K562 (cell line): ENCODE results near the gene ANO2. TPM values are rescaled to one million over a fixed set of nuclear protein-coding genes. Genes with fewer than 3 reads are reported as not detected.

Source experiments
- CBX8 ChIP-seq: fragments of 200-600 bp; sonication (generic); IDR thresholded peaks from 2 replicates; pipeline ENCODE4 v1.6.1; 2012; ENCODE audit warnings: borderline replicate concordance, mixed run types, low read depth, mild to moderate bottlenecking, moderate library complexity, mixed read lengths, low read length, control low read depth, inconsistent platforms; ENCODE audit not compliant: poor library complexity, severe bottlenecking; ENCODE audit errors: extremely low read depth
- MTA3 ChIP-seq: fragments of 450-650 bp; formaldehyde crosslinking; IDR thresholded peaks from 2 replicates; pipeline ENCODE4 v1.6.1; 2017; ENCODE audit warnings: mild to moderate bottlenecking, borderline replicate concordance
- NCOA1 ChIP-seq: fragments of 450-650 bp; IDR thresholded peaks from 2 replicates; pipeline ENCODE4 v1.6.1; 2016; ENCODE audit warnings: low read depth
- POLR3G ChIP-seq: IDR thresholded peaks from 2 replicates; pipeline ENCODE4 v1.6.1; 2011; ENCODE audit not compliant: insufficient read length, insufficient replicate concordance; ENCODE audit errors: extremely low read depth
- RFX1 ChIP-seq: fragments of 450-650 bp; IDR thresholded peaks from 2 replicates; pipeline ENCODE4 v1.6.1; 2016; ENCODE audit warnings: mild to moderate bottlenecking, moderate library complexity
- SAP30 ChIP-seq: fragments of 200-600 bp; sonication (generic); IDR thresholded peaks from 2 replicates; pipeline ENCODE4 v1.6.1; 2012; ENCODE audit warnings: borderline replicate concordance, low read depth, mild to moderate bottlenecking, moderate library complexity, low read length, control low read depth, inconsistent platforms; ENCODE audit not compliant: insufficient read depth, poor library complexity, severe bottlenecking
- TFAM ChIP-seq: fragments of 250-450 bp; sonication (Bioruptor Pico); conservative IDR thresholded peaks from 2 replicates; pipeline ENCODE4 v1.5.0; 2021; ENCODE audit warnings: mild to moderate bottlenecking, moderate library complexity
- YY1 ChIP-seq, 3 experiments: IDR thresholded peaks; 2 replicates each; pipeline ENCODE4 v1.6.1; 2011; ENCODE audit warnings: low read length in 2 of 3, mild to moderate bottlenecking in 2 of 3, moderate library complexity in 2 of 3, borderline replicate concordance in 1 of 3, control low read depth in 1 of 3, low read depth in 1 of 3; ENCODE audit not compliant: insufficient read depth in 3 of 3, insufficient replicate concordance in 2 of 3, control insufficient read depth in 1 of 3, insufficient read length in 1 of 3; ENCODE audit errors: extremely low read depth in 1 of 3
- ZEB2 ChIP-seq: fragments of 450-650 bp; IDR thresholded peaks from 2 replicates; pipeline ENCODE4 v1.6.1; 2016
- ZNF140 ChIP-seq: fragments of 250-450 bp; sonication (Bioruptor Pico); IDR thresholded peaks from 2 replicates; pipeline ENCODE4 v1.8.0; 2021; ENCODE audit warnings: moderate library complexity, mild to moderate bottlenecking, inconsistent platforms
- ZNF253 ChIP-seq: fragments of 250-450 bp; sonication (Bioruptor Pico); conservative IDR thresholded peaks from 2 replicates; pipeline ENCODE4 v1.6.1; 2021; ENCODE audit warnings: mild to moderate bottlenecking
- ZNF274 ChIP-seq: IDR thresholded peaks from 2 replicates; pipeline ENCODE4 v1.6.1; 2011; ENCODE audit warnings: low read depth, mild to moderate bottlenecking, low read length, moderate library complexity, borderline replicate concordance
- ZSCAN32 ChIP-seq: fragments of 450-650 bp; formaldehyde crosslinking; IDR thresholded peaks from 2 replicates; pipeline ENCODE4 v1.4.0; 2020; ENCODE audit warnings: mild to moderate bottlenecking, moderate library complexity
- polyA plus RNA-seq, 8 experiments: library from polyadenylated mRNA; depleted of rRNA in 4 of 8; stranded (reverse) in 5 of 8; unstranded in 3 of 8; fragments of >200 nt; fragmentation: Nextera tagmentation in 2 of 8; fragmentation: Illumina TruSeq in 1 of 8; extraction: Ambion mirVana in 2 of 8; extraction: Trizol in 1 of 8; gene quantifications; 2 replicates each; pipeline versions ENCODE4 v1.2.1 to v1.2.3, GENCODE V29; 2011 to 2014; ENCODE audit warnings: inconsistent platforms in 1 of 8, missing spikeins in 1 of 8
- total RNA-seq, 7 experiments: library from RNA; depleted of rRNA in 6 of 7; stranded (reverse); fragments of >200 nt in 6 of 7; fragmentation: Illumina TruSeq in 2 of 7; extraction: Trizol in 2 of 7; gene quantifications; 2 replicates each; pipeline versions ENCODE4 v1.2.1 to v1.2.3, GENCODE V29; 2011 to 2021; ENCODE audit warnings: low replicate concordance in 1 of 7
- TF ChIP-seq, protein P1 (sequence below), 2 experiments: fragments of 200-800 bp in 1 of 2; sonication (Bioruptor generic) in 1 of 2; sonication (generic) in 1 of 2; formaldehyde crosslinking in 1 of 2; IDR thresholded peaks in 1 of 2; conservative IDR thresholded peaks in 1 of 2; 2 replicates each; pipeline versions ENCODE4 v1.5.0 to v1.6.1; 2016 to 2020; ENCODE audit warnings: missing compliant biosample characterization in 1 of 2, missing genetic modification characterization in 1 of 2, missing genetic modification reagents in 1 of 2
- TF ChIP-seq, protein P2 (sequence below), 2 experiments: IDR thresholded peaks; 2 replicates each; pipeline ENCODE4 v1.6.1; 2012; ENCODE audit warnings: improper control_type of control experiment in 2 of 2, low read depth in 2 of 2, low read length in 2 of 2, borderline replicate concordance in 1 of 2
- TF ChIP-seq, protein P3 (sequence below): fragments of 450-650 bp; IDR thresholded peaks from 2 replicates; pipeline ENCODE4 v1.7.1; 2018; ENCODE audit warnings: mild to moderate bottlenecking, low read depth; ENCODE audit not compliant: partially characterized antibody
- TF ChIP-seq, protein P4 (sequence below): fragments of 250-450 bp; sonication (Bioruptor Pico); IDR thresholded peaks from 2 replicates; pipeline ENCODE4 v1.5.0; 2021; ENCODE audit warnings: mild to moderate bottlenecking, borderline replicate concordance

The ANO2 gene
- total and polyA plus RNA-seq, 9 of the 15 experiments (the other 6 are each of a cell fraction or from before 2014, with no cell fraction given), result 0.64 TPM; not detected in 8

DNA sequence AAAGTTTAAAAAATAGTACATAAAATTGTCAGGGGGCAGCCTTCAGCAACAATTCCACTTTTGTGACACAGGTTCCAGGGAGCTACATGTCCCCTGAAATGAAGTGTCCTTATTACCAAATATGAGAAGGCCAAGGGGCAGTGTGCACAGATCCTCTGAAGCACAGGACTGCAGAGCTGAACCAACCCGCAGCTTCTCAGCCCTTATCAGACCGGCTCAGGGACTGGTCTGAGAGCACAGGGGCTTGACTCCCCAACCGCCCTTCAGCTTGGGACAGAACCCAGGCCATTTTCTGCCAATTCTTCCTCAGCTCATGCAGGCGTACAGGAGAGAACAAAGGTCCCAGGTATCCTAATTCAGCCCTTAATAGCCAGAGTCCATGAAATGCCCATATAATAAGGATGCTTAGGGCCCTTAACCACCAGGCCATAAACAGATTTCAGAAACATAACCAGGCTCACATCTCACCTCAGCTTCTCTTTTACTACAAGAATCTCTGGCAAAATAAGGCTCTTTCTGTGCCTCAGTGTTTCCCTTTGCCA, 221.3 kb downstream of the ANO2 start (continued):
- TF ChIP-seq CBX8 (no peak), ZEB2 (no peak), TFAM (CRISPR knock-in tag) (no peak), RFX1 (no peak), YY1 (IDR thresholded peaks at IDR 0.05; ENCODE audit: borderline replicate concordance in 1 of 3, control insufficient read depth in 1 of 3, extremely low read depth in 1 of 3, insufficient read depth in 3 of 3, insufficient read length in 1 of 3, insufficient replicate concordance in 2 of 3, low read depth in 1 of 3, low read length in 2 of 3) (peak in 1 of 3 experiments; percentile 20), ZSCAN32 (CRISPR knock-in tag) (no peak), POLR3G (no peak), ZNF274 (no peak), ZNF140 (CRISPR knock-in tag) (no peak), MTA3 (no peak), ZNF253 (CRISPR knock-in tag) (no peak), SAP30 (no peak), NCOA1 (no peak)
- TF ChIP-seq, protein P1, sequence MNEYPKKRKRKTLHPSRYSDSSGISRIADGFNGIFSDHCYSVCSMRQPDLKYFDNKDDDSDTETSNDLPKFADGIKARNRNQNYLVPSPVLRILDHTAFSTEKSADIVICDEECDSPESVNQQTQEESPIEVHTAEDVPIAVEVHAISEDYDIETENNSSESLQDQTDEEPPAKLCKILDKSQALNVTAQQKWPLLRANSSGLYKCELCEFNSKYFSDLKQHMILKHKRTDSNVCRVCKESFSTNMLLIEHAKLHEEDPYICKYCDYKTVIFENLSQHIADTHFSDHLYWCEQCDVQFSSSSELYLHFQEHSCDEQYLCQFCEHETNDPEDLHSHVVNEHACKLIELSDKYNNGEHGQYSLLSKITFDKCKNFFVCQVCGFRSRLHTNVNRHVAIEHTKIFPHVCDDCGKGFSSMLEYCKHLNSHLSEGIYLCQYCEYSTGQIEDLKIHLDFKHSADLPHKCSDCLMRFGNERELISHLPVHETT (CRISPR knock-in tag; conservative IDR thresholded peaks at IDR 0.05 in 1 of 2, IDR thresholded peaks at IDR 0.05 in 1 of 2), result no peak
- TF ChIP-seq, protein P2, sequence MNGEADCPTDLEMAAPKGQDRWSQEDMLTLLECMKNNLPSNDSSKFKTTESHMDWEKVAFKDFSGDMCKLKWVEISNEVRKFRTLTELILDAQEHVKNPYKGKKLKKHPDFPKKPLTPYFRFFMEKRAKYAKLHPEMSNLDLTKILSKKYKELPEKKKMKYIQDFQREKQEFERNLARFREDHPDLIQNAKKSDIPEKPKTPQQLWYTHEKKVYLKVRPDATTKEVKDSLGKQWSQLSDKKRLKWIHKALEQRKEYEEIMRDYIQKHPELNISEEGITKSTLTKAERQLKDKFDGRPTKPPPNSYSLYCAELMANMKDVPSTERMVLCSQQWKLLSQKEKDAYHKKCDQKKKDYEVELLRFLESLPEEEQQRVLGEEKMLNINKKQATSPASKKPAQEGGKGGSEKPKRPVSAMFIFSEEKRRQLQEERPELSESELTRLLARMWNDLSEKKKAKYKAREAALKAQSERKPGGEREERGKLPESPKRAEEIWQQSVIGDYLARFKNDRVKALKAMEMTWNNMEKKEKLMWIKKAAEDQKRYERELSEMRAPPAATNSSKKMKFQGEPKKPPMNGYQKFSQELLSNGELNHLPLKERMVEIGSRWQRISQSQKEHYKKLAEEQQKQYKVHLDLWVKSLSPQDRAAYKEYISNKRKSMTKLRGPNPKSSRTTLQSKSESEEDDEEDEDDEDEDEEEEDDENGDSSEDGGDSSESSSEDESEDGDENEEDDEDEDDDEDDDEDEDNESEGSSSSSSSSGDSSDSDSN (IDR thresholded peaks at IDR 0.05; ENCODE audit: borderline replicate concordance in 1 of 2, low read depth in 2 of 2, low read length in 2 of 2), result 0 out of 4 replicates have a peak, but pooled peaks of 1 of the 2 experiments have one; percentile 31
- TF ChIP-seq, protein P3, sequence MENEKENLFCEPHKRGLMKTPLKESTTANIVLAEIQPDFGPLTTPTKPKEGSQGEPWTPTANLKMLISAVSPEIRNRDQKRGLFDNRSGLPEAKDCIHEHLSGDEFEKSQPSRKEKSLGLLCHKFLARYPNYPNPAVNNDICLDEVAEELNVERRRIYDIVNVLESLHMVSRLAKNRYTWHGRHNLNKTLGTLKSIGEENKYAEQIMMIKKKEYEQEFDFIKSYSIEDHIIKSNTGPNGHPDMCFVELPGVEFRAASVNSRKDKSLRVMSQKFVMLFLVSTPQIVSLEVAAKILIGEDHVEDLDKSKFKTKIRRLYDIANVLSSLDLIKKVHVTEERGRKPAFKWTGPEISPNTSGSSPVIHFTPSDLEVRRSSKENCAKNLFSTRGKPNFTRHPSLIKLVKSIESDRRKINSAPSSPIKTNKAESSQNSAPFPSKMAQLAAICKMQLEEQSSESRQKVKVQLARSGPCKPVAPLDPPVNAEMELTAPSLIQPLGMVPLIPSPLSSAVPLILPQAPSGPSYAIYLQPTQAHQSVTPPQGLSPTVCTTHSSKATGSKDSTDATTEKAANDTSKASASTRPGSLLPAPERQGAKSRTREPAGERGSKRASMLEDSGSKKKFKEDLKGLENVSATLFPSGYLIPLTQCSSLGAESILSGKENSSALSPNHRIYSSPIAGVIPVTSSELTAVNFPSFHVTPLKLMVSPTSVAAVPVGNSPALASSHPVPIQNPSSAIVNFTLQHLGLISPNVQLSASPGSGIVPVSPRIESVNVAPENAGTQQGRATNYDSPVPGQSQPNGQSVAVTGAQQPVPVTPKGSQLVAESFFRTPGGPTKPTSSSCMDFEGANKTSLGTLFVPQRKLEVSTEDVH, result no peak
- TF ChIP-seq, protein P4, sequence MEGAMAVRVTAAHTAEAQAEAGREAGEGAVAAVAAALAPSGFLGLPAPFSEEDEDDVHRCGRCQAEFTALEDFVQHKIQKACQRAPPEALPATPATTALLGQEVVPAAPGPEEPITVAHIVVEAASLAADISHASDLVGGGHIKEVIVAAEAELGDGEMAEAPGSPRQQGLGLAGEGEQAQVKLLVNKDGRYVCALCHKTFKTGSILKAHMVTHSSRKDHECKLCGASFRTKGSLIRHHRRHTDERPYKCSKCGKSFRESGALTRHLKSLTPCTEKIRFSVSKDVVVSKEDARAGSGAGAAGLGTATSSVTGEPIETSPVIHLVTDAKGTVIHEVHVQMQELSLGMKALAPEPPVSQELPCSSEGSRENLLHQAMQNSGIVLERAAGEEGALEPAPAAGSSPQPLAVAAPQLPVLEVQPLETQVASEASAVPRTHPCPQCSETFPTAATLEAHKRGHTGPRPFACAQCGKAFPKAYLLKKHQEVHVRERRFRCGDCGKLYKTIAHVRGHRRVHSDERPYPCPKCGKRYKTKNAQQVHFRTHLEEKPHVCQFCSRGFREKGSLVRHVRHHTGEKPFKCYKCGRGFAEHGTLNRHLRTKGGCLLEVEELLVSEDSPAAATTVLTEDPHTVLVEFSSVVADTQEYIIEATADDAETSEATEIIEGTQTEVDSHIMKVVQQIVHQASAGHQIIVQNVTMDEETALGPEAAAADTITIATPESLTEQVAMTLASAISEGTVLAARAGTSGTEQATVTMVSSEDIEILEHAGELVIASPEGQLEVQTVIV (CRISPR knock-in tag), result no peak
